ENCODE data around the gene ZNF787. TPM values are rescaled to one million over a fixed set of nuclear protein-coding genes. Genes with fewer than 3 reads are reported as not detected.
"Not testable (repeated sequence)": the region's sequence is repeated elsewhere in the genome, so short reads cannot be mapped to it uniquely, and the experiment has no call there.

ZNF787 gene
- total RNA-seq, 4 donors from 2014 or later: 24.9 to 53.1 (median 27.4) TPM

GRCh38 chr19:56152644-56153043 is 31.5 kb upstream of the ZNF787 start:
- Histone ChIP-seq H3K9me3 (no peaks in the 10 kb centered on the region), H3K27ac (no peak overlapping the region), H3K36me3 (no peaks in the 10 kb centered on the region), H3K27me3 (no peaks in the 10 kb centered on the region), H3K4me1 (peaks cover 0 to 20% (median 6%) of the 10 kb centered on the region in 4 donors), H3K4me3 (no peak overlapping the region)
- WGBS, 2 donors (ENCODE audit: low coverage in 1 of 2): 82% methylated on average over 2 of the region's 2 CpGs; no CpG with 5 or more reads in 1 of the 2 donors
- in situ Hi-C loops (cut with MboI; ENCODE audit: low pct_ligation_motif_present in 1 of 4, low pct_unique_long_range_greater_than_20kb in 1 of 4, low sequenced_read_pairs in 3 of 4): no loop called here
- DNase-seq: no peak
- intact Hi-C loops (cut with DNase I; ENCODE audit: low total_unique reads): no loop called here
- TF ChIP-seq EP300 (IDR thresholded peaks at IDR 0.05; ENCODE audit: low read depth) (no peak), POLR2A (IDR thresholded peaks at IDR 0.05) (no peak), CTCF (IDR thresholded peaks at IDR 0.05) (no peak), POLR2AphosphoS5 (IDR thresholded peaks at IDR 0.05) (no peak)

- peaks cover 0 to 8% (median 0%) of the 10 kb centered on the region in 4 donors for H3K4me1 ChIP-seq
- WGBS, 2 donors (ENCODE audit: low coverage in 1 of 2): 93 to 94% methylated on average over 7 to 11 of the region's 11 CpGs
- H3K27me3 ChIP-seq: no peaks in the 10 kb centered on the region
- no peak for TF ChIP-seq CTCF (IDR thresholded peaks at IDR 0.05)
- no peak for TF ChIP-seq POLR2AphosphoS5 (IDR thresholded peaks at IDR 0.05)
- TF ChIP-seq EP300 (IDR thresholded peaks at IDR 0.05; ENCODE audit: low read depth): no peak
- TF ChIP-seq POLR2A (IDR thresholded peaks at IDR 0.05): no peak
- no peak for DNase-seq
- H3K36me3 ChIP-seq: peaks cover 0 to 7% (median 0%) of the 10 kb centered on the region in 4 donors
- H3K27ac ChIP-seq: no peak overlapping the region
- intact Hi-C loops (cut with DNase I; ENCODE audit: low total_unique reads): no loop called here
- H3K4me3 ChIP-seq: no peak overlapping the region
- in situ Hi-C loops (cut with MboI; ENCODE audit: low pct_ligation_motif_present in 1 of 4, low pct_unique_long_range_greater_than_20kb in 1 of 4, low sequenced_read_pairs in 3 of 4): no loop called here
- H3K9me3 ChIP-seq: no peaks in the 10 kb centered on the region
These were observed 29.3 kb upstream of the ZNF787 start for GRCh38 chr19:56150358-56150757.

GRCh38 chr19:56149656-56150038 is 28.6 kb upstream of the ZNF787 start:
- H3K4me1 ChIP-seq: peaks cover 0 to 8% (median 0%) of the 10 kb centered on the region in 4 donors
- no peak overlapping the region for H3K4me3 ChIP-seq
- TF ChIP-seq EP300 (IDR thresholded peaks at IDR 0.05; ENCODE audit: low read depth) (no peak), POLR2A (IDR thresholded peaks at IDR 0.05) (no peak), POLR2AphosphoS5 (IDR thresholded peaks at IDR 0.05) (no peak), CTCF (IDR thresholded peaks at IDR 0.05) (no peak)
- 96% methylated on average over 5 of the region's 5 CpGs; no CpG with 5 or more reads in 1 of the 2 donors for WGBS, 2 donors (ENCODE audit: low coverage in 1 of 2)
- H3K36me3 ChIP-seq: peaks cover 0 to 7% (median 0%) of the 10 kb centered on the region in 4 donors
- H3K9me3 ChIP-seq: no peaks in the 10 kb centered on the region
- intact Hi-C loops (cut with DNase I; ENCODE audit: low total_unique reads) (no loop called here), in situ Hi-C loops (cut with MboI; ENCODE audit: low pct_ligation_motif_present in 1 of 4, low pct_unique_long_range_greater_than_20kb in 1 of 4, low sequenced_read_pairs in 3 of 4) (no loop called here)
- H3K27me3 ChIP-seq: no peaks in the 10 kb centered on the region
- H3K27ac ChIP-seq: no peak overlapping the region
- DNase-seq: no peak

- H3K36me3 ChIP-seq; DNase-seq; in situ Hi-C loops (cut with MboI; ENCODE audit: low pct_ligation_motif_present in 1 of 4, low pct_unique_long_range_greater_than_20kb in 1 of 4, low sequenced_read_pairs in 3 of 4); H3K4me3 ChIP-seq; H3K4me1 ChIP-seq; intact Hi-C loops (cut with DNase I; ENCODE audit: low total_unique reads); H3K27ac ChIP-seq; H3K27me3 ChIP-seq; H3K9me3 ChIP-seq: not testable (repeated sequence)
- 86 to 94% methylated on average over 5 to 12 of the region's 12 CpGs for WGBS, 2 donors (ENCODE audit: low coverage in 1 of 2)
These were observed 28.0 kb upstream of the ZNF787 start for GRCh38 chr19:56148955-56149655.
